NCI-H2081 (cell line): ENCODE data around the gene BIRC6.

Experiments
- DNase-seq, 2 experiments: peaks; one replicate each; lab custom pipeline; 2025; lab: John Stamatoyannopoulos, UW

The BIRC6 gene

GRCh38 chr2:32376756-32377155 lies 19.9 kb downstream of the BIRC6 start:
- DNase-seq: no peak

GRCh38 chr2:32377928-32378327 lies 21.1 kb downstream of the BIRC6 start:
- no peak for DNase-seq

GRCh38 chr2:32379352-32379751 lies 22.5 kb downstream of the BIRC6 start:
- no peak for DNase-seq

- no peak for DNase-seq
Observed at GRCh38 chr2:32383858-32384257, 27.0 kb downstream of the BIRC6 start.

GRCh38 chr2:32384529-32384928 lies 27.7 kb downstream of the BIRC6 start:
- no peak for DNase-seq

- no peak for DNase-seq
Observed at GRCh38 chr2:32386739-32387138, 29.9 kb downstream of the BIRC6 start.

GRCh38 chr2:32399221-32399620 lies 42.4 kb downstream of the BIRC6 start:
- DNase-seq: no peak

- DNase-seq: no peak
Observed at GRCh38 chr2:32402091-32402490, 45.3 kb downstream of the BIRC6 start.

- DNase-seq: no peak
Observed at GRCh38 chr2:32403782-32404181, 47.0 kb downstream of the BIRC6 start.

- no peak for DNase-seq
Observed at GRCh38 chr2:32404691-32405090, 47.9 kb downstream of the BIRC6 start.

- DNase-seq: no peak
Observed at GRCh38 chr2:32416519-32416918, 59.7 kb downstream of the BIRC6 start.

- no peak for DNase-seq
Observed at GRCh38 chr2:32417659-32418058, 60.8 kb downstream of the BIRC6 start.

GRCh38 chr2:32418778-32419177 lies 62.0 kb downstream of the BIRC6 start:
- no peak for DNase-seq

GRCh38 chr2:32422133-32422532 lies 65.3 kb downstream of the BIRC6 start:
- no peak for DNase-seq

GRCh38 chr2:32423536-32423935 lies 66.7 kb downstream of the BIRC6 start:
- DNase-seq: no peak

GRCh38 chr2:32424739-32425138 lies 67.9 kb downstream of the BIRC6 start:
- no peak for DNase-seq

GRCh38 chr2:32425719-32426141 lies 68.9 kb downstream of the BIRC6 start:
- no peak for DNase-seq

- peak; percentile 65 to 87 for DNase-seq
Observed at GRCh38 chr2:32427672-32428610, 71.1 kb downstream of the BIRC6 start.

GRCh38 chr2:32430804-32431203 lies 74.0 kb downstream of the BIRC6 start:
- DNase-seq: no peak

- DNase-seq: no peak
Observed at GRCh38 chr2:32436150-32436549, 79.3 kb downstream of the BIRC6 start.

GRCh38 chr2:32442020-32442467 lies 85.2 kb downstream of the BIRC6 start:
- no peak for DNase-seq

- DNase-seq: no peak
Observed at GRCh38 chr2:32446369-32446768, 89.5 kb downstream of the BIRC6 start.

- no peak for DNase-seq
Observed at GRCh38 chr2:32450851-32451250, 94.0 kb downstream of the BIRC6 start.
